Thoracic aorta (tissue), 2 donors: Measurements from ENCODE around the gene CIBAR2. TPM values are rescaled to one million over a fixed set of nuclear protein-coding genes. Genes with fewer than 3 reads are reported as not detected.
A peak's percentile ranks its signal among the peaks of the same experiment; 100 is the strongest.

Experiments
- ATAC-seq: fragments of 150-250 bp; one replicate; pipeline ENCODE4 v1.8.0; 2017; ENCODE audit warnings: low read depth; ENCODE audit not compliant: insufficient number of reproducible peaks, low FRiP score
- DNase-seq: peaks from one replicate; pipeline ENCODE4 v3.0.0-alpha.2; 2020; ENCODE audit warnings: low spot score
- H3K27ac ChIP-seq, 2 donors: fragments of 200-600 bp; sonication (generic); 1 replicate in 1 of 2; 2 replicates in 1 of 2; pipeline ENCODE4 v1.5.1; 2016; ENCODE audit warnings: mild to moderate bottlenecking in 2 of 2, moderate library complexity in 2 of 2
- H3K27me3 ChIP-seq: fragments of 200-600 bp; sonication (generic); replicated peaks from 2 replicates; pipeline ENCODE4 v1.6.0; 2016; ENCODE audit warnings: mild to moderate bottlenecking; ENCODE audit not compliant: insufficient read depth
- H3K36me3 ChIP-seq: fragments of 200-600 bp; sonication (generic); one replicate; pipeline ENCODE4 v1.5.1; 2016
- H3K4me1 ChIP-seq, 2 donors: fragments of 200-600 bp; sonication (generic); 1 replicate in 1 of 2; 2 replicates in 1 of 2; pipeline versions ENCODE4 v1.5.1 to v1.6.0; 2016; ENCODE audit warnings: low read depth in 2 of 2, mild to moderate bottlenecking in 1 of 2; ENCODE audit not compliant: control insufficient read depth in 1 of 2
- H3K4me3 ChIP-seq: fragments of 200-600 bp; sonication (generic); 2 replicates; pipeline ENCODE4 v1.5.1; 2016; ENCODE audit warnings: mild to moderate bottlenecking
- H3K9me3 ChIP-seq: fragments of 200-600 bp; sonication (generic); 2 replicates; pipeline ENCODE4 v1.5.1; 2016
- total RNA-seq, 2 donors: library from RNA; depleted of rRNA; stranded (reverse); fragments of >200 nt; gene quantifications; one replicate each; pipeline versions ENCODE4 v1.1.0 to v1.2.3, GENCODE V29; 2016
- TF ChIP-seq, protein P1 (sequence below): fragments of 200-600 bp; sonication (generic); IDR thresholded peaks from one replicate; pipeline ENCODE4 v1.5.1; 2019; ENCODE audit warnings: antibody characterized with exemption

The CIBAR2 gene
- total RNA-seq, 2 donors from 2014 or later, result not detected

DNA sequence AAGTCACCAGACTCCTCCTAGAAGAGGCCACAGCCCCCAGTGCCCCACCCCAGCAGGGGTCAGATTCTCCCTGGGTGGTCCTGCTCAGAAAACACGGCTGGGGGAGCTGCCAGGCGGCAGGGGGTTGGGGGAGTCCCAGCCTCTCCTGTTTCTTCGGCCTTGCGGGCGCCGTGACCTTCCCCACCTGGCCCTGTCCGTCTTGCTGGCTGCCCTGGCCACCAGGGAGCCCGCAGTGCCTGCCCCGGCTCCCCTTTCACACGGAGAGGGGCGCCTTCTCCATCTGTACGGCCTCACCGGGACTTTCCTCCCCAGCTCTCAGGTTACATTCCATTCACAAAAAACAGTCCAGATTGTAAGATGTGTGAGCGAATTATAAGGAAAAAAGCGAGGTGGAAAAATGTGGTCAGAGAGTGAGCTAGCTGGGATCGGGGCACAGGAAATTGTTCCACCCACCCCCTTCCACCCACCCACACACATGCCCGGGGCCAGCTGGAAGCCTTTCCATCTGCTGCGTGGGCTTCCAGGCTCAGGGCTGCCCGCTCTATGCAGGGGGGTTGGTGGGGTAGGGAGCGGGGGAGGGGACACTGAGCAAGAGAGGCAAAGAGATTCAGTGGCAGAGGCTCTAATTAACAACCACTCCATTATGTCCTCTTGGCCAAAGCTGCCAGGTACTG is 14.6 kb upstream of the CIBAR2 start:
- no peaks in the 10 kb centered on the region for H3K9me3 ChIP-seq
- TF ChIP-seq, protein P1, sequence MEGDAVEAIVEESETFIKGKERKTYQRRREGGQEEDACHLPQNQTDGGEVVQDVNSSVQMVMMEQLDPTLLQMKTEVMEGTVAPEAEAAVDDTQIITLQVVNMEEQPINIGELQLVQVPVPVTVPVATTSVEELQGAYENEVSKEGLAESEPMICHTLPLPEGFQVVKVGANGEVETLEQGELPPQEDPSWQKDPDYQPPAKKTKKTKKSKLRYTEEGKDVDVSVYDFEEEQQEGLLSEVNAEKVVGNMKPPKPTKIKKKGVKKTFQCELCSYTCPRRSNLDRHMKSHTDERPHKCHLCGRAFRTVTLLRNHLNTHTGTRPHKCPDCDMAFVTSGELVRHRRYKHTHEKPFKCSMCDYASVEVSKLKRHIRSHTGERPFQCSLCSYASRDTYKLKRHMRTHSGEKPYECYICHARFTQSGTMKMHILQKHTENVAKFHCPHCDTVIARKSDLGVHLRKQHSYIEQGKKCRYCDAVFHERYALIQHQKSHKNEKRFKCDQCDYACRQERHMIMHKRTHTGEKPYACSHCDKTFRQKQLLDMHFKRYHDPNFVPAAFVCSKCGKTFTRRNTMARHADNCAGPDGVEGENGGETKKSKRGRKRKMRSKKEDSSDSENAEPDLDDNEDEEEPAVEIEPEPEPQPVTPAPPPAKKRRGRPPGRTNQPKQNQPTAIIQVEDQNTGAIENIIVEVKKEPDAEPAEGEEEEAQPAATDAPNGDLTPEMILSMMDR, result no peak
- H3K4me3 ChIP-seq, result peak overlapping the region; percentile 44
- H3K27ac ChIP-seq, result peak overlapping the region; percentile 90 to 96
- DNase-seq (no peak), ATAC-seq (peak; percentile 27)
- H3K36me3 ChIP-seq, result no peaks in the 10 kb centered on the region
- H3K4me1 ChIP-seq, result peaks cover 50 to 71% of the 10 kb centered on the region in 2 donors
- no peaks in the 10 kb centered on the region for H3K27me3 ChIP-seq

DNA sequence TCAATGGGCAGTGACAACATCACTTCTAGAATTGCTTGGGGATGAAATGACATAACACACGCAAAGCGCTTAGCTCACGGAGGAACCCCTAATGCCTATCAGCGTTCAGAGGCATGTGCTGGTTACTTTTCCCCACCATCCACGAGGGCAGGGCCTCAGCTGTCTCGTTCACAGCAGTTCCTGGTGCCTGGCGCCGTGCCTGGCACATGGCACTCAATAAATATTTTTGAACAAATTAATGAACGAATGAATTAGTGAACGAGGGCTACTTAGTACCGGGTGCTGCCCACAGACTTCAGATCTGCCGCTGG is 14.1 kb upstream of the CIBAR2 start:
- ATAC-seq (no peak), DNase-seq (no peak)
- H3K4me1 ChIP-seq, result peaks cover 50 to 69% of the 10 kb centered on the region in 2 donors
- peak overlapping the region; percentile 90 to 96 for H3K27ac ChIP-seq
- H3K4me3 ChIP-seq, result peak overlapping the region; percentile 44
- no peaks in the 10 kb centered on the region for H3K36me3 ChIP-seq
- TF ChIP-seq, protein P1, result no peak
- no peaks in the 10 kb centered on the region for H3K27me3 ChIP-seq
- H3K9me3 ChIP-seq, result no peaks in the 10 kb centered on the region

DNA sequence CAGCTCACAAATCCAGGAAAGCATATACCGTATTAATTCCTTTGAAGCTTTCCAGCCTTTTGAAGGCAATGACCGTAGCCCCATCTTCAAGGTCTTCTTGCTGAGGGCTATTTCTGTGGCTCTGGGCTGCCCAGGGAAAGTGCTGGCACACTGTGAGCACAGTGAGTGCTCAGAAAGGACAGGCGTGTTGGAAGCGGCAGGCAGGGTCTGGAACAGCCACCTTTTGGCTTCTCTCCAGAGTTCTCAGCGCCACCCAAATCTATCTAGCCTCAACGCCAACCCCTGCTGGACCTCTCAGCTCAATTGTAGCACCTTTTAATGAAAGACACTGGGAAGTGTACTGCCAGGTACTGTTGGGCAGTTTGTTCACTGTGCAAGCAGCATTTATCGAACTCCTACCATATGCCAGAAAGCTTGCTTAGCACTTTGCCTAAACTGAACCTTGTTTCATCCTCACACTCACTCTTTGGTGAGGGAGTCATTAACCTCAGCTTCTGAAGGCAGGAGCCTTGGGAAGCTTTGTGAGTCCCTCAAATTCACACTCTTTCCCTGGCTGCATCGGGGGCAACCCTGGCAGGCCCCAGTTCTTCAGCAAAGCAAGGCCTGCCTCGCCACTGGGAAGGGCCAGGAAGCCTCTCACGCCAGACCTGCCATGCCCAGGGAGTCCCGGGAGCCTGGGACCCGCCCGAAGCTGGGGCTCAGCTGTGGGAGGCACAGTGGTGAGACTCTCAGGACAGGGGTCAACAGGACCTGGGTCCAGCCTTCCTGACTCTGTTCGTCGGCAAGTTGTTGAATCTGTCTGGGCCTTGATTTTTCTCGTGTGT is 13.5 kb upstream of the CIBAR2 start:
- Histone ChIP-seq H3K27ac (peak overlapping the region; percentile 90 to 96), H3K36me3 (no peaks in the 10 kb centered on the region), H3K4me1 (peaks cover 44 to 63% of the 10 kb centered on the region in 2 donors)

DNA sequence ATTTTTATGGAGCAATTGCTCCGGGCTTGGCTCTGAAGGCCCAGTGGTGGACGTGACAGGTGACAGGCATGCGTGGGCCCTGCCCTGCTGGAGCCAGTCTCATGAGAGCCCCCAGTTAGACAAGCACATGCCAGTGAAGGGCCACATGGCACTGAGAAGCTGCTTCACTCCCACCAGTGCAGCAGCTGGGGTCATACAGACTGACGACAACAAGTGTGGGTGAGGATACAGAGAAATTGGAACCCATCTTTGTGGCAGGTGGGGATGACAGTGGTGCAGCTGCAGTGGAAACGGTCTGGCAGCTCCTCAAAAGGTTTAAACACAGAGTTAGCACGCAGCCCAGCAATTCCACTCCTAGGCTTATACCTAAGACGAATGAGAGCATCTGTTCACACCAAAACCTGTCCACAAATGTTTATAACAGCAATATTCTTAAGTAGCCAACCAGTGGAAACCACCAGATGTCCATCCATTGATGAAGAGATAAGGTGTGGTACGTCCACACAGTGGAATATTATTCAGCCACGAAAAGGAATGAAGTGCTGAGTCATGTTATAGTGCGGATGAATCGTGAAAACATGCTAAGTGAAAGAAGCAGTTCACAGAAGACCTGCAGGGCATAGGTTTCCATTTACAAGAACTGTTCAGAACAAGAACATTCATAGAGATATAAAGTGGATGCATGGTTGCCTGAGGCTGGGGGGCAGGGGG is 12.5 kb upstream of the CIBAR2 start:
- TF ChIP-seq, protein P1, result no peak
- no peak for ATAC-seq
- H3K4me1 ChIP-seq, result peaks cover 38 to 53% of the 10 kb centered on the region in 2 donors
- H3K27ac ChIP-seq, result peak overlapping the region; percentile 83 to 90
- no peaks in the 10 kb centered on the region for H3K36me3 ChIP-seq
- DNase-seq, result no peak
- no peak overlapping the region for H3K4me3 ChIP-seq
- H3K27me3 ChIP-seq, result no peaks in the 10 kb centered on the region
- no peaks in the 10 kb centered on the region for H3K9me3 ChIP-seq

More for the DNA sequence above, 13.5 kb upstream of the CIBAR2 start:
- H3K27me3 ChIP-seq, result no peaks in the 10 kb centered on the region
- ATAC-seq, result no peak
- H3K9me3 ChIP-seq, result no peaks in the 10 kb centered on the region
- H3K4me3 ChIP-seq, result no peak overlapping the region
- TF ChIP-seq, protein P1, result no peak
- no peak for DNase-seq
